Stimulated activated CD8-positive, alpha-beta memory T cell treated with anti-CD3 and anti-CD28 coated beads, Interleukin-7, amount 100 ng/mL, for 1 hour (primary cell): ENCODE data around the gene RABIF.

ENCODE experiments used
- DNase-seq, 2 donors: peaks; one replicate each; pipeline ENCODE4 v3.0.0-alpha.2; 2020; ENCODE audit warnings: low read depth in 2 of 2

RABIF gene

DNA sequence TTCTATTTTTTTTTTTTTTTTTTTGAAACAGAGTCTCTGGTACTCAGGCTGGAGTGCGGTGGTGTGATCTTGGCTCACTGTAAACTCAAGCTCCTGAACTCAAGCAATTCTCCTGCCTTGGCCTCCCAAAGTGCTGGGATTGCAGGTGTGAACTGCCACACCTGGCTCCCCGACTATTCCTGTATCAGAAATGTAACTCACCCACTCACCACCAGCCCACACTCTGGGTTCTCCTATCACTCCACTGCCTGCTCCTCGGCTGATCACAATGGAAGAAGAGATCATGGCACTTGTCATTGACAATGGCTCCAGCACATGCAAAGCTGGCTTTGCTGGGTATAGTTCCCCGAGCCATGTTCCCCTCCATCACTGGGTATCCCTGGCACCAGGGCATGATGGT lies 15.9 kb downstream of the RABIF start:
- DNase-seq, result no peak

DNA sequence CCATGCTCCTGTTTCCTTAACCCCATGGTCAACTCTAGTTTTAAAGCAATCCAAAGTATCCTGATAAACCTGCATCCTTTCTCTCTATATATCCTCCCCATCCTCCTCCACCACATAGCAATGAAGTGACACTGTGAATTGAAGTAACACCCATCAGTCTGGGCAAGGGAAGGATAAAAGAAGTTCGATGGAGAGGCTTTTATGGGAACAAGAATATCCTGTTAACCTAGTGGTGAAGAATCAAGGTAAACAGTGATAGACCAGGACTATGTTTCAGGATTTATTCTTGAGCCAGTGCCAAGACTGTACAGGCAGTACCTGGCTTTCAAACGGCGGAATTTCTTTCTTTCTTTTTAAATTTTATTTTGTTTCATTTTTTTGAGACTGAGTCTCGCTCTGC lies 17.6 kb downstream of the RABIF start:
- no peak for DNase-seq

DNA sequence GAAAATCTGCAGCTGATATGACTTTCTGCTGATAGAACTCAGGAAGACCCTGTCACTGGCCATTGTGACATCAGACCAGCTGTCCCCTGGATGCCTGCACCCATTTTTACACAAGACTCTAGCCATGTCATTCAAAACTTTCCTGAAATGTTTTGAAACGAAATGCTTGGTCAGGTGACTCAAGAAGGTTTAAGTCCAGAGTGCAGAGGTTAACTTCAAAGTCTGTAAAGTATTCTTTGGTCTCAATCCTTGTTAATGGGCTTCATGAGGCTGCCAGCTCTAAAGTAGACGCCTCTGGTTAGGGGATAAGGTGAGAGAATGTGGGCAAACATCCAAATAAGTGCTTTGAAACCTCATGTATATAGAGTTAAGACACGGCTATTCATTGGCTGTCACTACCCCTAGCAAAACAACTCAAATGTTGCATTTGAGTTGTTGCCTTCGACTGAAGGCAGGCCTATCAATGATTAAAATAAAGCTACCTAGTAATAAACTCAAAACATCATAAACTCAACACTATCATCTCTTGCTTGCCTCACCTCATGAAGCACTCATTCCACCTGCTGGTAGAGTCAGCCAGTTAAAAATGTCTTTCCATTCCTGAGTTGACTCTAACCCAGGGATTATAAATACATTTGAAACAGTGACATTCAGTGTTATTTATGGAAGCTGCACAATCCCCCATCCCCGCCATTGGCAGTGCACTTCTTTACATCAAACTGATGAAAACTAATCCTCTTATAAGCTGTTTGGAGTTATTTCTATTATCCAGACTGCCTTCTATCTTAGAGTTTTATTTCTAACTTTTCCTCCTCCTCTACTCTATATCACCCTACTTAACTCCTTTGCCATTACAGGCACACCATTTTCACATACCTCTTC lies 26.0 kb downstream of the RABIF start:
- DNase-seq, result no peak

DNA sequence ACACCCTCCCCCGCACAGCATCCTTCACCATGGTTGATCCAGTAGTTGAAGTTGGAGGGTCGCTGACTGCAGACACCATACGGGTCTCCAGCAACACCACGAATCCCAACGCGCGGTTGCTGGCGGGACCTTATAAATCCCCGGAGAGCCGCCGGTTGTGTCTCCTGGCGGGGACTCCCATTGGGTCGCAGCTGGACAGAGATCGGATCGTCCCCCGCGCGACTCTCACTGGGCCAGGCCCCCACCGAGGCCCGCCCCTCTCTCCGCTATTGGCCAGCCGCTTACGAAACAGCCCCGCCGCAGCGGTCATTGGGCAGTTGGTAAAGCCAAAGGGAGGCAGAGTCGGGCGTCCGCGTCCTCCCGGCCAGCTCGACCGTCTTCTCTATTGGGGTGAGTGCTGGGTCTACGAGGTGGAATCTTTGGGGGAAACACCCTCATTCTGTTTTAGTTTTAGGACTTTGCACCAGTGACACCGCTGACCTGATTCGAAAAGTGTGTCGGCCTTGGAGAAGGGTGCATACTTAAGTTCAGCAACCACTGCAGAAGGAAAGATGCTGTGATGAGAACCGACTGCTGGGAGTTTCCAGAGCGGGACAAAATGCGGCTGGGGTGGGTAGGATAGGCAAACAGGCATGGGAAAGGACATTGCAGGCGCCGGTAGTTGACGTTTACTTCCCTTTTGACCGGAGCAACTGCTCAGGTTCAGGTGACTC lies 27.4 kb downstream of the RABIF start:
- peak; percentile 8 to 13 for DNase-seq

GRCh38 chr1:202860744-202861419 lies 28.1 kb downstream of the RABIF start:
- DNase-seq, result no peak

DNA sequence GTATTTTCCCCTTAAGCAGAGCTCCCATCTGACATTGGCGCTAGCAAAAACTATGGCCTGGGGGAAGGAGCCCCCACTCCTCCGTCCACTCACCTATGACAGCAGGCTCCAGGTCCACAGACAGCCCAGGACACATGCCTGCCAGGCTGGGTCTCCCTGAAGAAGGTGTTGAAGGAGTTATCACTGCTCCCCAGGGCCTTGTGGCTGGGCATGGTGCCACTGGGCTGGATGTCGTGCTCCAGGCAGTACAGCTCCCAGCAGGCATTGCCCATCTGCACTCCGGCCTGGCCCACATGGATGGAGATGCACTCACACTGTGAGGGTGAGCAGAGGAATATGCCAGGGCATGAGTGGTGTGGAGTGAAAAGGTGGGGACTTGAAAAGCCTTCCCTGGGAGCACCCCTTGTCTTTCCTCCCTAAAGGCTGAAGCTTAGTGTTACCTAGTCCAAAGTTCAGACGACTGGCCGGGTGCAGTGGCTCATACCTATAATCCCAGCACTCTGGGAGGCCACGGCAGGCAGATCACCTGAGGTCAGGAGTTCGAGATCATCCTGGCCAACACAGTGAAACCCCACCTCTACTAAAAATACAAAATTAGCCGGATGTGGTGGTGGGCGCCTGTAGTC lies 30.0 kb downstream of the RABIF start:
- DNase-seq, result no peak

GRCh38 chr1:202858331-202858730 lies 30.6 kb downstream of the RABIF start:
- no peak for DNase-seq

DNA sequence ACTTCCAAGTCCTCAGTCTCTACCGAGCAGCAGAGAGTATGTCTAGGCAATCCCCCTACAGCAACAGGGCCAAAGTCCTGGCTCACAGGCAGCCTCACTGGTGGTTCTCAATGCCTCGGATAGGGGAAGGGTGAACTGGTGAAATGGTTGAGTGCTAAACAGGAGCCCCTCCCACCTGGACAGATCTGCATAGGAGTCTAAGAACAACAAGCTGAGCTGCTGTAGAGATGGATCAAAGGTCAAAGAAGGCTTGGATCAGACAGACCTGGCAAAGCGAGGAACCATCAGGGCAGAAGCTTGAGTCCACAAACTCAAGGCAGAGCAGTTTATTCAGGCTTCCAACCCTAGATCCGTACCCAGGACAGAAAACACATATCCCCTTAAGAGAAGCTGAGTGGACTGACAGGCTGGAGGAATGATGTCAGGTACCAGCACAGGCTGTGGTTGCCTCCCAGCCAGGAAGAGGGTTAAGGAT lies 31.8 kb downstream of the RABIF start:
- DNase-seq, result no peak

DNA sequence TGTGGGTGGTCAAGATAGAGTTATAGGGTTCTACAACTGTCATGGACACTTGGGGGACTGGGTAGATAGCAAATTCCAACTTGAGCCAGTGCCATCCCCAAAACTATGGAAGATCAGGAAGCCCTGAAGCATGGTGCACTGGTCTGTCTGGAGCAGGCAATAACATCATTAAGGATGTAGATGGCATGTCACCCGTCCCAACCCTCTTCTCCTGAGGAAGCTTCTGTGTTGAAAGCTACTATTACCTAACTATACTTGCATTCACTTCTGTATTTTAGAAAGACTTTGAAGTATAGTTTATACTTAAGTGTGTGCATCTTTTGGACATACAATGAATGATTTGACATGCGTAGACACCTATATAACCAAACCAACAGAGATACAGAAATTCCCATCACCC lies 32.9 kb downstream of the RABIF start:
- DNase-seq, result no peak

- no peak for DNase-seq
These were observed 34.2 kb downstream of the RABIF start for GRCh38 chr1:202854787-202855186.

DNA sequence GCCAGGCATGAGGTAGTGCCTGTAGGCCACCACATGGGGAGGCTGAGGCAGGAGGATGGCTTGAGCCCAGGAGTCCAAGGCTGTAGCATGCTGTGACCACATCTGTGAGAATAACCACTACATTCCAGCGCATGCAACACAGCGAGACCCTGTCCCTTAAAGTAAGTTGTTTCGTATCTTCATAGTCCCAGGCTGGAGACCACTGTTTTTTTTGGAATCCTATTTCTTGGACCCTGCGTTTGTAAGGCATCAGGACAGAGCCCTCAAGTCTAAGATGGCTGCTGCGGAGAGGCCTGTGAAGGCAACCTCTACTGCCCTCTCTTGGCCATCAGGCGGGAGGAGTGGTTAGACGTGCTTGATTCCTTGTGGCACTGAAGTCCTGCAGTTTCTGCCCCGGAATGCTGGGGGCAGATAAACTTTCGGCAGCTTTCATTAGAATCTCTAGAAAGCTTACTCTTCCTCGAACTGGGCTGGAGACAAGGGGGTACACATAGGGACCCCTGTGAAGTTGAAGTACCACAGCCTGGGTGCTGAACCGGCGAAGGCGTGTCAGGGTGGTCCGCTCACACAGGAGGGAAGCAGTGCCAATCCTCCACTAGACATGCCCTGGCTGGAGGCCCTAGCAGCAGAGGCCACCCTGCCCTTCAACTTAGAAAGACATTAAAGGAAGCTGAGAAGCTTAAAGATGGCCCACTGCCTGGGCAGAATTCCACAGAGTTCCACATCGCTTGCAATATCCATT lies 36.6 kb downstream of the RABIF start:
- DNase-seq, result no peak

- no peak for DNase-seq
These were observed 38.2 kb downstream of the RABIF start for GRCh38 chr1:202850593-202851362.

DNA sequence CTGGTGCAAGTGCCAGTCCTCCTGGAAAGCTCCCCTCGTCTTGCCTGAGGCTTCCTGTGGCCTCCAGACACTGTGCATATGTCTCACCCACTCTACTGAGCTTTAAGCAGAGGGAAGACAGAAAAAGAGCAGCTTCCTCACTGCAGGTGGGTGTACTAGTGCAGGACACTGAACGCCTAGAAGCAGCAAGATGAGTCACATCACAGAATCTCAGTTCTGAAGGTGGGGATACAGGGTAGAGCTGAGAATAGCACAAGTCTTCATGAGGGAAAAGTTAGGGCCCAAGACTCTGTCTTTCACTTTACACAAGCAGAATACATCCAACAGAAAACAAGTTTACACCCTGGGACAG lies 40.8 kb downstream of the RABIF start:
- no peak for DNase-seq

DNA sequence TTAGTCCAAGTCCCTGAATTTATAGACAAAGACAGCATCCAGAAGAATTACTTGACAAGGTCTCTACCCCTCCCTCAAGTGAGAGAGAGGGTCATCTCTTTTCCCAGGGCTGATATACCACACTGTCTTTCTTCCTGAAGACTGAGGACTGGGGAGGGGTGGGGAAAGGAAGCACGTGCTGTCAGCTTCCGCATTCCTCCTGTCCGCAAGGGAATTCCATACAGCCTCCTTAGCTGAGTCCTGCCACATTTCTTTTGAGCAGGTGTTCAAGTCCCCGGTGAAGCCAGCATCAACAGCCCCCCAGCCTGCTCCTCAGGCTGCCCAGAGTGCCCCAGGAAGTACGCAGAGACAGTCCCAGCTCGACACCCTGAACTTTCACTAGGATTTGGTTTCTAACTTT lies 44.0 kb downstream of the RABIF start:
- DNase-seq, result no peak

GRCh38 chr1:202844259-202844658 lies 44.7 kb downstream of the RABIF start:
- DNase-seq, result no peak

- no peak for DNase-seq
These were observed 45.9 kb downstream of the RABIF start for GRCh38 chr1:202843081-202843480.

- no peak for DNase-seq
These were observed 51.1 kb downstream of the RABIF start for GRCh38 chr1:202837746-202838262.

DNA sequence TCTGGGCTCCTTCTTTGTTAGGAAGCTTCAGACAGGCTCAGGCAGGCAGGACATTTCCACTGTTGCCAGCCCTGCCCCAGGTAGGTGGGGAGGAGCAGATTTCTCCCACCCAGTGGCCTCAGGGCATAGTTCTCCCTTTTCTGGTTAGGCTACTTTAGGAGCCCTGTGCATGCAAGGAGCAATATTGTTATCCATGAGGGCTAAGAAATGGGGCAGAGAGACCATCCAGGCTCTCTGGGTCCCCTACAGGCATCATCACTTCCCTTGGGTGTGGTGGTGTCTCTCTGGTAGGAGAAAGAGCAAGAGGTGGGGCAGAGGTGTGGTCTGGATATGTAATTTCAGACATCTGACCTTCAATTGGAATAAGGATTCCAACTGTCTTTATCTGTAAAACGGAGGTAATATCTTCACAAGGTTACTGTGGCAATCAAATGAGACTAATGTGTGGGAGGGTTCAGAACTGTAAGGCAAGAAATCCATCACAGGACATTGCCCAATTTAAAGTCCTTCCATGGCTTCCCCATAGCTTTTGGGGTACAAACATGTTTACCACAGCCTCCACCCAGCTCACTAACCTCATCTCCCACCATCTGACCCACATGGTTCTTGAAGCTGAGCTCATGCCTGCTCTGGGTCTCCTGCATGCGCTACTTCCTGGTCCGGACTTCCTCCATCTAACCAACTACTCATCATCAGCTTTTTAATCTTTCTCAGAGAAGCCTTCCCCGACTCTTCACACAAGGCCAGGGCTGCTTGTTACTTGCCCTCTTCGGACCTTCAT lies 52.1 kb downstream of the RABIF start:
- no peak for DNase-seq

GRCh38 chr1:202835548-202836072 lies 53.3 kb downstream of the RABIF start:
- DNase-seq, result no peak
